ENCODE data around the gene SNRNP70. TPM values are rescaled to one million over a fixed set of nuclear protein-coding genes. Genes with fewer than 3 reads are reported as not detected.
A peak's percentile ranks its signal among the peaks of the same experiment; 100 is the strongest.

Gene SNRNP70
- total and polyA plus RNA-seq, 9 donors, result 157 to 276 (median 221) TPM

GRCh38 chr19:49153167-49153809 is 68.0 kb downstream of the SNRNP70 start:
- H3K9me3 ChIP-seq (replicated peaks; ENCODE audit: control insufficient read depth, low read depth, low read length), result no peaks in the 10 kb centered on the region
- H3K4me1 ChIP-seq (ENCODE audit: control insufficient read depth, insufficient read depth, low read length), result peaks cover 71% of the 10 kb centered on the region
- H3K27me3 ChIP-seq (ENCODE audit: control insufficient read depth, insufficient read depth, low read length), result no peaks in the 10 kb centered on the region
- peaks cover 3% of the 10 kb centered on the region for H3K36me3 ChIP-seq (ENCODE audit: control insufficient read depth, insufficient read depth, low read length)
- peak overlapping the region; percentile 45 for H3K4me3 ChIP-seq (ENCODE audit: low read length)
- H3K27ac ChIP-seq (ENCODE audit: low read length), result peak overlapping the region; percentile 35
- no peak for DNase-seq
- WGBS (ENCODE audit: insufficient coverage), result 86% methylated on average over 4 of the region's 10 CpGs

DNA sequence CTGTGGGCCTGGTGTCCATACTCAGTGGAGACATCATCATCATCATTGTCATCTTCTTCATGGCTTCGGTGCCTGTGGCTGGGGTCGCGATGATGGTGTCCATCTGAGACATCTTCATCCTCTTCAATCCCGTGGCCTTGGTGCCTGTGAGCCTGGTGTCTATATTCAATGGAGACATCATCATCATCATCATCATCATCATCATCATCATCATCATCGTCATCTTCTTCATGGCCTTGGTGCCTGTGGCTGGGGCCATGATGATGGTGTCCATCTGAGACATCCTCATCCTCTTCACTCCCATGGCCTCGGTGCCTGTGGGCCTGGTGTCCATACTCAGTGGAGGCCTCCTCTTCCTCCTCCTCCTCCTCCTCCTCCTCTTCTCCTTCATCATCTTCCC is 69.0 kb downstream of the SNRNP70 start:
- Histone ChIP-seq H3K27me3 (ENCODE audit: control insufficient read depth, insufficient read depth, low read length) (no peaks in the 10 kb centered on the region), H3K4me1 (ENCODE audit: control insufficient read depth, insufficient read depth, low read length) (peaks cover 67% of the 10 kb centered on the region), H3K9me3 (replicated peaks; ENCODE audit: control insufficient read depth, low read depth, low read length) (no peaks in the 10 kb centered on the region), H3K4me3 (ENCODE audit: low read length) (peak overlapping the region; percentile 45), H3K36me3 (ENCODE audit: control insufficient read depth, insufficient read depth, low read length) (peaks cover 3% of the 10 kb centered on the region), H3K27ac (ENCODE audit: low read length) (peak overlapping the region; percentile 99)
- 100% methylated on average over 3 of the region's 6 CpGs for WGBS (ENCODE audit: insufficient coverage)
- DNase-seq, result no peak

DNA sequence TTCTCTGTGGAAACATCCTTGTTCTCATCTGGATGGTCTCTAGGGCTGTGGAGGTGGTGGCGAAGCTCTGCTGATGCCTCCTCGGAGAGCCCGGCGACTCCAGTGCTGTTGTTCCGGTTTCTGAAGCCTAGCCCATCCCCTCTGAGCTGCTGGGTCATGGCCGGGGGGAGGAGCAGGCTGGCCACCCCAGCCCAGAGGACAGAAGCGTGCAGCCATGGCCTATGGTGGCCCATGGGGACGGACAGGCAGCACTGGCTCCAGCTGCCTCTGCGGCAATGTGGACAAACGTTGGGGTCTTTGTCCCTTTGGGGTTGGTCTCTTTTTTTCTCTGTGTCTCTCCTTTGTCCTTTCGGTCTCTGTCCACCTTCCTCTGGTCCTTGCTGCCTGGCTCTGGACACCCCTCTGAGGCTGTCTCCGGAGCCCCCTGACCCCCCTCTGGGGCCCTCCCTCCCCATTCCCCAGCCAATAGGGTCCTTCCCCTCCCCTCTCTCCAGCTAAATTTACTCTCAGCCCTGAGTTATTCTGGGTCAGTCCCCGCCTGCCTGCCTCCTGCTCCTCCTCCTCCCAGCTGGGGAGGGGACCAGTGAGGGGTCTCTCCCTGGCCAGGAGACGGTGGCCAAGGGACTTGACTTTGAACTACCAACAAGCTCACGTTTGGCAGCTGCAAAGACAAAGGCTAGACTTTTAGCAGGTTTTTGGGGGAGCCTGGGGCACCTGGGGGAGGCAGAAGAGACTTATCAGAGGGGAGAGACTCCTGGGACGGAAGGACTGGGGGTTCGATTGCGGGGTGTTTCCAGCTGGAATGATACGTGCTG is 70.0 kb downstream of the SNRNP70 start, which contains the start of gene HRC:
Gene HRC, minus strand, starts transcription at position 392 of the 815 bp plus-strand sequence. Its CDS starts 159 bp downstream, at position 233.
- H3K27ac ChIP-seq (ENCODE audit: low read length), result peak within 1 kb of the TSS; percentile 99
- WGBS (ENCODE audit: insufficient coverage), result 17% methylated on average over 18 of the region's 19 CpGs
- peaks cover 59% of the 10 kb centered on the region for H3K4me1 ChIP-seq (ENCODE audit: control insufficient read depth, insufficient read depth, low read length)

GRCh38 chr19:49155820-49156346 is 70.6 kb downstream of the SNRNP70 start:
- 15% methylated on average over 2 of the region's 4 CpGs for WGBS (ENCODE audit: insufficient coverage)
- Histone ChIP-seq H3K27me3 (ENCODE audit: control insufficient read depth, insufficient read depth, low read length) (no peaks in the 10 kb centered on the region), H3K4me1 (ENCODE audit: control insufficient read depth, insufficient read depth, low read length) (peaks cover 56% of the 10 kb centered on the region), H3K9me3 (replicated peaks; ENCODE audit: control insufficient read depth, low read depth, low read length) (no peaks in the 10 kb centered on the region), H3K27ac (ENCODE audit: low read length) (peak overlapping the region; percentile 99), H3K4me3 (ENCODE audit: low read length) (peak overlapping the region; percentile 31), H3K36me3 (ENCODE audit: control insufficient read depth, insufficient read depth, low read length) (peaks cover 3% of the 10 kb centered on the region)
- DNase-seq, result peak; percentile 90

More for the DNA sequence above, 70.0 kb downstream of the SNRNP70 start, which contains the start of gene HRC:
- Histone ChIP-seq H3K27me3 (ENCODE audit: control insufficient read depth, insufficient read depth, low read length) (no peaks in the 10 kb centered on the region), H3K4me3 (ENCODE audit: low read length) (peak within 1 kb of the TSS; percentile 45), H3K36me3 (ENCODE audit: control insufficient read depth, insufficient read depth, low read length) (peaks cover 3% of the 10 kb centered on the region), H3K9me3 (replicated peaks; ENCODE audit: control insufficient read depth, low read depth, low read length) (no peaks in the 10 kb centered on the region)
- peak; percentile 84 for DNase-seq

DNA sequence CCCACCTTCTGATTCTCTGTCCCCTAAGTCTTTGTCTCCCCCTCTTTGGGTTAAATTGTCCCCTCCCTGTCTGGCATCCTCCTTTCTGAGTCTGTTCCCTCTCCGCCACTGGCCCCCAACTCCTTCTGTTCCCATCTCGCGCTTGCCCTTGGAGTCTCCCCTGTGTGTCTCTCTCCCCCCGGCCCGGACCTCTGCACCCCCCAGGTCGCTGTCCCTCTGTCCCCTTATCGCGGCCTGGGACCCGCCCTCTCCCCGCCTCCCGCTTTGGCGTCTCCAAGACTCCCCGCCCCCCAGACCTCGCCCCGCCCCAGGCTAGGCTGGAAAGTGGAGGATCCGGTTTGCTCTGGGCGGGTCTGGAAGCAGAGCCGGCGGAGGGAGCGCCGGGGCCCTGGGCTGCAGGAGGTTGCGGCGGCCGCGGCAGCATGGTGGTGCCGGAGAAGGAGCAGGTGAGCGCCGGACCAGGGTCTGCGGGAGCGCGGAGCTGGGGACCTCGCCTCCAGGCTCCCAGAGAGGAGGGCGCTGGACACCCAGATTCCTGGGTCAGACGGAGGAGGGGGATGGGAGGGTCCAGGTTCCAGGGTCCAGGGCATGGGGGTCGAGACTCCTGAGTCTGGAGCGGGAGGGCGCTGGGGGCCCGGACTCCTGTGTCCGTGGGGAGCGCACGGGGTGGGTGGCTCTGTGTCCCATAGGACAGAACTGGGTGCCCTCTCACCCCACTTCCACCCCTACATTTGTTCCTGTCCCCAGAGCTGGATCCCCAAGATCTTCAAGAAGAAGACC is 72.4 kb downstream of the SNRNP70 start, which contains the start of gene TRPM4:
Gene TRPM4, plus strand, starts transcription at position 348 of the 780 bp plus-strand sequence. Its CDS starts 75 bp downstream, at position 423.
- H3K9me3 ChIP-seq (replicated peaks; ENCODE audit: control insufficient read depth, low read depth, low read length), result no peaks in the 10 kb centered on the region
- H3K4me3 ChIP-seq (ENCODE audit: low read length), result peak within 1 kb of the TSS; percentile 81
- H3K4me1 ChIP-seq (ENCODE audit: control insufficient read depth, insufficient read depth, low read length), result peaks cover 42% of the 10 kb centered on the region
- no peaks in the 10 kb centered on the region for H3K36me3 ChIP-seq (ENCODE audit: control insufficient read depth, insufficient read depth, low read length)
- no peaks in the 10 kb centered on the region for H3K27me3 ChIP-seq (ENCODE audit: control insufficient read depth, insufficient read depth, low read length)
- H3K27ac ChIP-seq (ENCODE audit: low read length), result peak within 1 kb of the TSS; percentile 99
- peak; percentile 96 for DNase-seq
- WGBS (ENCODE audit: insufficient coverage), result under 1% methylated on average over 32 of the region's 41 CpGs

Other genes with a start within 250 kb of the SNRNP70 start
- gene HSD17B14, start 249.0 kb upstream of the SNRNP70 start, total RNA-seq, result 2.7 TPM
- 1 to 10 TPM; 1.9 to 8.3 (median 4.3) TPM for gene HSD17B14, start 249.0 kb upstream of the SNRNP70 start, polyA plus RNA-seq (ENCODE audit: insufficient read depth in 1 of 8, insufficient read length in 8 of 8, low replicate concordance in 1 of 8)
- 18.7 TPM for gene PLEKHA4, start 216.8 kb upstream of the SNRNP70 start, total RNA-seq
- 10 to 100 TPM; 34.9 to 59.0 (median 38.4) TPM for gene PLEKHA4, start 216.8 kb upstream of the SNRNP70 start, polyA plus RNA-seq (ENCODE audit: insufficient read depth in 1 of 8, insufficient read length in 8 of 8, low replicate concordance in 1 of 8)
- 32.2 TPM for gene PPP1R15A, start 213.0 kb upstream of the SNRNP70 start, total RNA-seq
- 10 to 100 TPM; 49.0 to 84.7 (median 57.3) TPM for gene PPP1R15A, start 213.0 kb upstream of the SNRNP70 start, polyA plus RNA-seq (ENCODE audit: insufficient read depth in 1 of 8, insufficient read length in 8 of 8, low replicate concordance in 1 of 8)
- 0.09 TPM for gene TULP2, start 186.7 kb upstream of the SNRNP70 start, total RNA-seq
- under 1 TPM in 7 of 8 donors, not detected in 1; 0.13 to 0.88 (median 0.46) TPM for gene TULP2, start 186.7 kb upstream of the SNRNP70 start, polyA plus RNA-seq (ENCODE audit: insufficient read depth in 1 of 8, insufficient read length in 8 of 8, low replicate concordance in 1 of 8)
- 97.3 TPM for gene NUCB1, start 185.1 kb upstream of the SNRNP70 start, total RNA-seq
- 100 to 1,000 TPM; 141 to 216 (median 175) TPM for gene NUCB1, start 185.1 kb upstream of the SNRNP70 start, polyA plus RNA-seq (ENCODE audit: insufficient read depth in 1 of 8, insufficient read length in 8 of 8, low replicate concordance in 1 of 8)
- 0.31 TPM for gene DHDH, start 151.8 kb upstream of the SNRNP70 start, total RNA-seq
- gene DHDH, start 151.8 kb upstream of the SNRNP70 start, polyA plus RNA-seq (ENCODE audit: insufficient read depth in 1 of 8, insufficient read length in 8 of 8, low replicate concordance in 1 of 8), result 1 to 10 TPM in 1 of 8 donors, under 1 TPM in 7; 0.20 to 1.9 (median 0.42) TPM
- 27.1 TPM for gene BAX, start 130.6 kb upstream of the SNRNP70 start, total RNA-seq
- 10 to 100 TPM; 33.9 to 52.4 (median 44.7) TPM for gene BAX, start 130.6 kb upstream of the SNRNP70 start, polyA plus RNA-seq (ENCODE audit: insufficient read depth in 1 of 8, insufficient read length in 8 of 8, low replicate concordance in 1 of 8)
- 786 TPM for gene FTL, start 120.1 kb upstream of the SNRNP70 start, total RNA-seq
- 100 to 1,000 TPM; 576 to 914 (median 741) TPM for gene FTL, start 120.1 kb upstream of the SNRNP70 start, polyA plus RNA-seq (ENCODE audit: insufficient read depth in 1 of 8, insufficient read length in 8 of 8, low replicate concordance in 1 of 8)
- gene GYS1, start 92.1 kb upstream of the SNRNP70 start, total RNA-seq, result 43.8 TPM
- 10 to 100 TPM; 47.3 to 87.3 (median 65.3) TPM for gene GYS1, start 92.1 kb upstream of the SNRNP70 start, polyA plus RNA-seq (ENCODE audit: insufficient read depth in 1 of 8, insufficient read length in 8 of 8, low replicate concordance in 1 of 8)
- gene RUVBL2, start 91.6 kb upstream of the SNRNP70 start, total RNA-seq, result 63.8 TPM
- gene RUVBL2, start 91.6 kb upstream of the SNRNP70 start, polyA plus RNA-seq (ENCODE audit: insufficient read depth in 1 of 8, insufficient read length in 8 of 8, low replicate concordance in 1 of 8), result 10 to 100 TPM; 55.3 to 72.5 (median 66.9) TPM
- not detected for gene LHB, start 68.4 kb upstream of the SNRNP70 start, total RNA-seq
- gene LHB, start 68.4 kb upstream of the SNRNP70 start, polyA plus RNA-seq (ENCODE audit: insufficient read depth in 1 of 8, insufficient read length in 8 of 8, low replicate concordance in 1 of 8), result not detected
- 0.22 TPM for gene CGB3, start 61.1 kb upstream of the SNRNP70 start, total RNA-seq
- gene CGB3, start 61.1 kb upstream of the SNRNP70 start, polyA plus RNA-seq (ENCODE audit: insufficient read depth in 1 of 8, insufficient read length in 8 of 8, low replicate concordance in 1 of 8), result under 1 TPM in 2 of 8 donors, not detected in 6; 0.57 to 0.60 TPM
- not detected for gene CGB2, start 53.6 kb upstream of the SNRNP70 start, total RNA-seq
- gene CGB2, start 53.6 kb upstream of the SNRNP70 start, polyA plus RNA-seq (ENCODE audit: insufficient read depth in 1 of 8, insufficient read length in 8 of 8, low replicate concordance in 1 of 8), result under 1 TPM in 1 of 8 donors, not detected in 7; 0.27 TPM
- gene CGB1, start 48.6 kb upstream of the SNRNP70 start, total RNA-seq, result not detected
- not detected for gene CGB1, start 48.6 kb upstream of the SNRNP70 start, polyA plus RNA-seq (ENCODE audit: insufficient read depth in 1 of 8, insufficient read length in 8 of 8, low replicate concordance in 1 of 8)
- 0.40 TPM for gene CGB5, start 41.6 kb upstream of the SNRNP70 start, total RNA-seq
- 1 to 10 TPM in 1 of 8 donors, under 1 TPM in 2, not detected in 5; 0.23 to 1.4 (median 0.63) TPM for gene CGB5, start 41.6 kb upstream of the SNRNP70 start, polyA plus RNA-seq (ENCODE audit: insufficient read depth in 1 of 8, insufficient read length in 8 of 8, low replicate concordance in 1 of 8)
- gene CGB8, start 36.3 kb upstream of the SNRNP70 start, total RNA-seq, result 0.31 TPM
- under 1 TPM in 4 of 8 donors, not detected in 4; 0.20 to 0.58 (median 0.25) TPM for gene CGB8, start 36.3 kb upstream of the SNRNP70 start, polyA plus RNA-seq (ENCODE audit: insufficient read depth in 1 of 8, insufficient read length in 8 of 8, low replicate concordance in 1 of 8)
- gene CGB7, start 27.7 kb upstream of the SNRNP70 start, total RNA-seq, result 0.53 TPM
- gene CGB7, start 27.7 kb upstream of the SNRNP70 start, polyA plus RNA-seq (ENCODE audit: insufficient read depth in 1 of 8, insufficient read length in 8 of 8, low replicate concordance in 1 of 8), result 1 to 10 TPM in 4 of 8 donors, under 1 TPM in 4; 0.34 to 1.4 (median 0.87) TPM
- 1.6 TPM for gene NTF4, start 20.6 kb upstream of the SNRNP70 start, total RNA-seq
- gene NTF4, start 20.6 kb upstream of the SNRNP70 start, polyA plus RNA-seq (ENCODE audit: insufficient read depth in 1 of 8, insufficient read length in 8 of 8, low replicate concordance in 1 of 8), result 1 to 10 TPM; 2.5 to 5.2 (median 3.6) TPM
- 2.8 TPM for gene KCNA7, start 12.8 kb upstream of the SNRNP70 start, total RNA-seq
- 1 to 10 TPM; 4.4 to 8.1 (median 6.4) TPM for gene KCNA7, start 12.8 kb upstream of the SNRNP70 start, polyA plus RNA-seq (ENCODE audit: insufficient read depth in 1 of 8, insufficient read length in 8 of 8, low replicate concordance in 1 of 8)
- gene LIN7B, start 28.9 kb downstream of the SNRNP70 start, total RNA-seq, result 11.6 TPM
- gene LIN7B, start 28.9 kb downstream of the SNRNP70 start, polyA plus RNA-seq (ENCODE audit: insufficient read depth in 1 of 8, insufficient read length in 8 of 8, low replicate concordance in 1 of 8), result 10 to 100 TPM in 6 of 8 donors, 1 to 10 TPM in 2; 9.6 to 14.4 (median 11.2) TPM
- gene C19orf73, start 33.7 kb downstream of the SNRNP70 start, total RNA-seq, result 0.35 TPM
- gene C19orf73, start 33.7 kb downstream of the SNRNP70 start, polyA plus RNA-seq (ENCODE audit: insufficient read depth in 1 of 8, insufficient read length in 8 of 8, low replicate concordance in 1 of 8), result 1 to 10 TPM in 2 of 8 donors, under 1 TPM in 6; 0.33 to 1.2 (median 0.72) TPM
- 5.5 TPM for gene PPFIA3, start 34.1 kb downstream of the SNRNP70 start, total RNA-seq
- 10 to 100 TPM in 1 of 8 donors, 1 to 10 TPM in 7; 7.2 to 11.1 (median 8.3) TPM for gene PPFIA3, start 34.1 kb downstream of the SNRNP70 start, polyA plus RNA-seq (ENCODE audit: insufficient read depth in 1 of 8, insufficient read length in 8 of 8, low replicate concordance in 1 of 8)
- 105 TPM for gene HRC, start 69.9 kb downstream of the SNRNP70 start, total RNA-seq
- gene HRC, start 69.9 kb downstream of the SNRNP70 start, polyA plus RNA-seq (ENCODE audit: insufficient read depth in 1 of 8, insufficient read length in 8 of 8, low replicate concordance in 1 of 8), result 100 to 1,000 TPM; 106 to 172 (median 135) TPM
- 13.1 TPM for gene TRPM4, start 72.3 kb downstream of the SNRNP70 start, total RNA-seq
- gene TRPM4, start 72.3 kb downstream of the SNRNP70 start, polyA plus RNA-seq (ENCODE audit: insufficient read depth in 1 of 8, insufficient read length in 8 of 8, low replicate concordance in 1 of 8), result 10 to 100 TPM; 24.0 to 52.5 (median 36.4) TPM
- gene SLC6A16, start 239.7 kb downstream of the SNRNP70 start, total RNA-seq, result 0.49 TPM
- gene SLC6A16, start 239.7 kb downstream of the SNRNP70 start, polyA plus RNA-seq (ENCODE audit: insufficient read depth in 1 of 8, insufficient read length in 8 of 8, low replicate concordance in 1 of 8), result 1 to 10 TPM in 7 of 8 donors, under 1 TPM in 1; 0.50 to 3.2 (median 1.3) TPM
- 1.1 TPM for gene CD37, start 250.0 kb downstream of the SNRNP70 start, total RNA-seq
- gene CD37, start 250.0 kb downstream of the SNRNP70 start, polyA plus RNA-seq (ENCODE audit: insufficient read depth in 1 of 8, insufficient read length in 8 of 8, low replicate concordance in 1 of 8), result 10 to 100 TPM; 15.3 to 27.7 (median 22.9) TPM

Measured in muscle of leg (tissue), 11 donors.